Trophoblast cell (in vitro differentiated cells and primary cell): ENCODE data around the gene HSD17B8.

Source experiments
- DNase-seq, 2 donors: peaks; one replicate each; pipeline ENCODE4 v3.0.0-alpha.2; 2016
- H2AFZ ChIP-seq: 2 replicates; pipeline ENCODE4 v1.6.1; 2013; ENCODE audit warnings: low read length, moderate library complexity, mild to moderate bottlenecking; ENCODE audit not compliant: insufficient read depth, poor library complexity
- H2AK5ac ChIP-seq: 2 replicates; pipeline ENCODE4 v1.6.1; 2013; ENCODE audit warnings: mild to moderate bottlenecking, low read length
- H2BK120ac ChIP-seq: 2 replicates; pipeline ENCODE4 v1.6.1; 2013; ENCODE audit warnings: low read length, mild to moderate bottlenecking, moderate library complexity; ENCODE audit not compliant: insufficient read depth, poor library complexity
- H2BK12ac ChIP-seq: 2 replicates; pipeline ENCODE4 v1.6.1; 2013; ENCODE audit warnings: mild to moderate bottlenecking, low read length, moderate library complexity
- H2BK5ac ChIP-seq: 2 replicates; pipeline ENCODE4 v1.6.1; 2013; ENCODE audit warnings: low read length, low read depth, moderate library complexity, mild to moderate bottlenecking; ENCODE audit not compliant: poor library complexity
- H3K14ac ChIP-seq: 2 replicates; pipeline ENCODE4 v1.6.1; 2013; ENCODE audit warnings: mild to moderate bottlenecking, low read length
- H3K18ac ChIP-seq: 2 replicates; pipeline ENCODE4 v1.6.1; 2013; ENCODE audit warnings: mild to moderate bottlenecking, low read length
- H3K23ac ChIP-seq: 2 replicates; pipeline ENCODE4 v1.6.1; 2013; ENCODE audit warnings: low read length
- H3K27ac ChIP-seq: 2 replicates; pipeline ENCODE4 v1.5.1; 2013; ENCODE audit warnings: low read depth, mild to moderate bottlenecking, inconsistent platforms, low read length, moderate library complexity
- H3K27me3 ChIP-seq: 2 replicates; pipeline ENCODE4 v1.6.1; 2013; ENCODE audit warnings: inconsistent platforms, mild to moderate bottlenecking, low read length, moderate library complexity; ENCODE audit not compliant: insufficient read depth
- H3K36me3 ChIP-seq, 2 experiments: 1 replicate in 1 of 2; 2 replicates in 1 of 2; pipeline ENCODE4 v1.6.1; 2013; ENCODE audit warnings: low read length in 2 of 2, mild to moderate bottlenecking in 2 of 2, moderate library complexity in 1 of 2; ENCODE audit not compliant: insufficient read depth in 2 of 2, control insufficient read depth in 1 of 2
- H3K4ac ChIP-seq: 2 replicates; pipeline ENCODE4 v1.6.1; 2013; ENCODE audit warnings: low read depth, mild to moderate bottlenecking, low read length, moderate library complexity
- H3K4me1 ChIP-seq, 2 experiments: 1 replicate in 1 of 2; 2 replicates in 1 of 2; pipeline ENCODE4 v1.6.1; 2013; ENCODE audit warnings: low read length in 2 of 2, mild to moderate bottlenecking in 2 of 2, moderate library complexity in 1 of 2; ENCODE audit not compliant: insufficient read depth in 2 of 2, control insufficient read depth in 1 of 2
- H3K4me2 ChIP-seq: 2 replicates; pipeline ENCODE4 v1.6.1; 2013; ENCODE audit warnings: inconsistent platforms, mild to moderate bottlenecking, low read length, moderate library complexity
- H3K4me3 ChIP-seq: 2 replicates; pipeline ENCODE4 v1.5.1; 2013; ENCODE audit warnings: mild to moderate bottlenecking, low read depth, low read length, inconsistent platforms
- H3K79me1 ChIP-seq: one replicate; pipeline ENCODE4 v1.6.1; 2013; ENCODE audit warnings: low read length
- H3K79me2 ChIP-seq: 2 replicates; pipeline ENCODE4 v1.6.1; 2013; ENCODE audit warnings: low read length, mild to moderate bottlenecking; ENCODE audit not compliant: control insufficient read depth, insufficient read depth, poor library complexity
- H3K9ac ChIP-seq: 2 replicates; pipeline ENCODE4 v1.6.1; 2013; ENCODE audit warnings: mild to moderate bottlenecking, low read length
- H3K9me3 ChIP-seq: 2 replicates; pipeline ENCODE4 v1.6.1; 2013; ENCODE audit warnings: low read depth, mild to moderate bottlenecking, control low read depth, inconsistent platforms, low read length; ENCODE audit not compliant: insufficient read depth
- H4K12ac ChIP-seq: 2 replicates; pipeline ENCODE4 v1.6.1; 2013; ENCODE audit warnings: low read depth, mild to moderate bottlenecking, low read length, moderate library complexity
- H4K8ac ChIP-seq: 2 replicates; pipeline ENCODE4 v1.6.1; 2013; ENCODE audit warnings: low read depth, mild to moderate bottlenecking, low read length, moderate library complexity
- H4K91ac ChIP-seq: one replicate; pipeline ENCODE4 v1.6.1; 2013; ENCODE audit warnings: low read depth, mild to moderate bottlenecking, low read length, moderate library complexity
- WGBS: extraction: QIAGEN DNeasy Blood & Tissue Kit; methylation state at CpG from one replicate; pipeline ENCODE4 v1.1.7; 2013; ENCODE audit warnings: missing lambda C conversion rate; ENCODE audit not compliant: insufficient read length, insufficient coverage; ENCODE audit errors: extremely low coverage; 5-methylcytosine and 5-hydroxymethylcytosine counted together

HSD17B8 gene

GRCh38 chr6:33212857-33213165, 8.4 kb downstream of the HSD17B8 start:
- no peak overlapping the region for H2AK5ac ChIP-seq
- H3K79me2 ChIP-seq = peaks cover 7% of the 10 kb centered on the region
- H3K4me3 ChIP-seq = no peak overlapping the region
- H3K27ac ChIP-seq = no peak overlapping the region
- H4K12ac ChIP-seq = no peak overlapping the region
- H2BK12ac ChIP-seq = no peak overlapping the region
- H2AFZ ChIP-seq = no peak overlapping the region
- H3K4me1 ChIP-seq = peaks cover 4 to 12% of the 10 kb centered on the region in 2 experiments
- no peak overlapping the region for H3K18ac ChIP-seq
- H3K14ac ChIP-seq = no peak overlapping the region
- H2BK120ac ChIP-seq = no peak overlapping the region
- H3K9me3 ChIP-seq = peaks cover 10% of the 10 kb centered on the region
- H2BK5ac ChIP-seq = no peak overlapping the region
- H3K4ac ChIP-seq = no peak overlapping the region
- H3K36me3 ChIP-seq = peaks cover 11 to 15% of the 10 kb centered on the region in 2 experiments
- H4K91ac ChIP-seq = no peak overlapping the region
- no peak overlapping the region for H3K9ac ChIP-seq
- H3K27me3 ChIP-seq = peaks cover 17% of the 10 kb centered on the region
- peaks cover 7% of the 10 kb centered on the region for H3K79me1 ChIP-seq
- no peak overlapping the region for H3K23ac ChIP-seq
- no peak overlapping the region for H4K8ac ChIP-seq
- DNase-seq = no peak
- H3K4me2 ChIP-seq = peak overlapping the region; percentile 90
- WGBS = no CpG with 5 or more reads among the region's 6 CpGs

GRCh38 chr6:33213166-33213988, 8.9 kb downstream of the HSD17B8 start:
- H2BK5ac ChIP-seq = no peak overlapping the region
- H3K79me1 ChIP-seq = peaks cover 1% of the 10 kb centered on the region
- peak overlapping the region; percentile 31 for H4K12ac ChIP-seq
- no peak overlapping the region for H2AFZ ChIP-seq
- peak overlapping the region; percentile 45 for H3K9ac ChIP-seq
- no peak overlapping the region for H2AK5ac ChIP-seq
- H3K4me1 ChIP-seq = peaks cover 4 to 12% of the 10 kb centered on the region in 2 experiments
- WGBS = no CpG with 5 or more reads among the region's 43 CpGs
- H3K36me3 ChIP-seq = peaks cover 11 to 15% of the 10 kb centered on the region in 2 experiments
- no peak overlapping the region for H2BK120ac ChIP-seq
- H3K18ac ChIP-seq = no peak overlapping the region
- H2BK12ac ChIP-seq = no peak overlapping the region
- peak overlapping the region; percentile 27 for H3K14ac ChIP-seq
- peak overlapping the region; percentile 51 for H3K4me3 ChIP-seq
- no peak overlapping the region for H3K23ac ChIP-seq
- peaks cover 10% of the 10 kb centered on the region for H3K9me3 ChIP-seq
- peak overlapping the region; percentile 90 for H3K4me2 ChIP-seq
- DNase-seq = no peak
- H3K4ac ChIP-seq = no peak overlapping the region
- peaks cover 17% of the 10 kb centered on the region for H3K27me3 ChIP-seq
- H3K27ac ChIP-seq = no peak overlapping the region
- H3K79me2 ChIP-seq = peaks cover under 1% of the 10 kb centered on the region
- no peak overlapping the region for H4K91ac ChIP-seq
- H4K8ac ChIP-seq = peak overlapping the region; percentile 37

- Histone ChIP-seq H3K18ac (no peak overlapping the region), H3K4ac (no peak overlapping the region), H3K27me3 (peaks cover 17% of the 10 kb centered on the region), H3K4me1 (peaks cover 4 to 9% of the 10 kb centered on the region in 2 experiments), H3K4me3 (no peak overlapping the region), H4K91ac (no peak overlapping the region), H3K9me3 (peaks cover 10% of the 10 kb centered on the region), H3K9ac (no peak overlapping the region), H3K4me2 (peak overlapping the region; percentile 90), H2BK12ac (no peak overlapping the region), H3K79me2 (no peaks in the 10 kb centered on the region), H3K23ac (no peak overlapping the region), H3K36me3 (peaks cover 11 to 15% of the 10 kb centered on the region in 2 experiments), H3K27ac (no peak overlapping the region), H2AFZ (no peak overlapping the region), H2BK120ac (no peak overlapping the region), H4K12ac (no peak overlapping the region), H4K8ac (no peak overlapping the region), H2AK5ac (no peak overlapping the region), H3K79me1 (no peaks in the 10 kb centered on the region), H3K14ac (no peak overlapping the region), H2BK5ac (no peak overlapping the region)
- no peak for DNase-seq
- no CpG with 5 or more reads among the region's 9 CpGs for WGBS
These were observed 9.5 kb downstream of the HSD17B8 start for GRCh38 chr6:33213989-33214335.

- Histone ChIP-seq H4K12ac (no peak overlapping the region), H3K14ac (no peak overlapping the region), H3K4me3 (no peak overlapping the region), H3K23ac (no peak overlapping the region), H4K91ac (no peak overlapping the region), H4K8ac (no peak overlapping the region), H3K18ac (no peak overlapping the region), H3K27me3 (peaks cover 17% of the 10 kb centered on the region), H2AFZ (no peak overlapping the region), H3K9ac (no peak overlapping the region), H3K27ac (no peak overlapping the region), H3K36me3 (peaks cover 5 to 6% of the 10 kb centered on the region in 2 experiments), H3K79me2 (no peaks in the 10 kb centered on the region), H3K79me1 (no peaks in the 10 kb centered on the region), H2BK12ac (no peak overlapping the region), H3K4me1 (peaks cover 4 to 9% of the 10 kb centered on the region in 2 experiments), H3K9me3 (peaks cover 6% of the 10 kb centered on the region), H2BK120ac (no peak overlapping the region), H2AK5ac (no peak overlapping the region), H3K4me2 (no peak overlapping the region), H3K4ac (no peak overlapping the region), H2BK5ac (no peak overlapping the region)
- no peak for DNase-seq
- WGBS = no CpG with 5 or more reads among the region's 9 CpGs
These were observed 11.0 kb downstream of the HSD17B8 start for GRCh38 chr6:33215271-33216116.
